HS-5 (cell line): Measurements from ENCODE around the gene TUBGCP6.

Experiments
- DNase-seq: peaks from one replicate; pipeline ENCODE4 v3.0.0-alpha.2; 2012; ENCODE audit warnings: low read depth

The TUBGCP6 gene

DNA sequence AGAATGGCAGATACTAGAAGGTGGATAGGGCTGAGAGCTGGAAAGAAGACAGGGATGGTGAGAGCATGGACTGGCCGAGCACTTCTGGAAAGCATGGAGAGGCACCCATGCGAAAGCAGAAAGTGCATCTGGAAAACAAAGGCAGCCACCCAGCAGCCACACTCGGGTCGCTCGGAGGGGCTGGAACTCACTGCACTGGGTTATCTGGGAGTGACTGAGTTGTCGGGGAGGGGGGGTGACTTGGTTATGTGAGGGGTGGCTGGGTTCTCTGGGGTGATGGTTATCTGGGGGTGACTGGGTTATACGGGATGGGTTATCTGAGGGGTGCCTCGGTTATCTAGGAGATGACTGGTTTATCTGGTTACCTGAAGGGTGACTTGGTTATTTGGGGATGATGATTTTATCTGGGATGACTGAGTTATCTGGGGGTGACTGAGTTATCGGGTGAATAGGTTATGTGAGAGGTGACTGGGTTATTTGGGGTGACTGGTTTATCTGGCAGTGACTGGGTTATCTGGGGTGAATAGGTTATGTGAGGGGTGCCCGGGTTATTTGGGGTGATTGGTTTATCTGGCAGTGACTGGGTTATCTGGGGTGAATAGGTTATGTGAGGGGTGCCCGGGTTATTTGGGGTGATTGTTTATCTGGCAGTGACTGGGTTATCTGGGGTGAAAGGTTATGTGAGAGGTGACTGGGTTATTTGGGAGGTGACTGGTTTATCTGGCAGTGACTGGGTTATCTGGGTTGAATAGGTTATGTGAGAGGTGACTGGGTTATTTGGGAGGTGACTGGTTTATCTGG lies 76.9 kb downstream of the TUBGCP6 start:
- DNase-seq = no peak
